Naive thymus-derived CD8-positive, alpha-beta T cell (primary cell): ENCODE measurements around the gene NCKAP5. TPM values are rescaled to one million over a fixed set of nuclear protein-coding genes. Genes with fewer than 3 reads are reported as not detected.

Source experiments
- ATAC-seq, 2 donors: fragments of 150-1000 bp; cut with Tn5 transposase in 1 of 2; sonication (Bioruptor Pico), chemical (Tn5 transposase) in 1 of 2; 1 replicate in 1 of 2; 2 replicates in 1 of 2; pipeline ENCODE4 v1.10.0; 2021; ENCODE audit warnings: mild to moderate bottlenecking in 2 of 2, moderate library complexity in 2 of 2
- POLR2A ChIA-PET: fragments of 350-600 bp; sonication (Branson Sonifier 250); formaldehyde crosslinking; loops from one replicate; lab custom pipeline; 2021; ENCODE audit warnings: antibody characterized with exemption; lab: Charles Lee
- DNase-seq, 10 donors: peaks; one replicate each; pipeline versions ENCODE4 v3.0.0 to v3.0.0-alpha.2; 2020 to 2022
- H3K27ac Mint-ChIP-seq, 10 donors: one replicate each; pipeline ENCODE4 v1.8.0; 2020 to 2022; ENCODE audit warnings: mild to moderate bottlenecking in 10 of 10, mixed read lengths in 10 of 10, moderate library complexity in 4 of 10, inconsistent platforms in 1 of 10
- H3K27me3 Mint-ChIP-seq, 5 donors: one replicate each; pipeline ENCODE4 v1.8.0; 2021 to 2022; ENCODE audit warnings: mixed read lengths in 5 of 5
- H3K36me3 Mint-ChIP-seq, 3 donors: one replicate each; pipeline ENCODE4 v1.8.0; 2020 to 2022; ENCODE audit warnings: mixed read lengths in 3 of 3, mild to moderate bottlenecking in 2 of 3, inconsistent platforms in 1 of 3
- H3K4me1 Mint-ChIP-seq, 4 donors: one replicate each; pipeline ENCODE4 v1.8.0; 2021 to 2022; ENCODE audit warnings: mixed read lengths in 4 of 4
- H3K4me3 Mint-ChIP-seq, 10 donors: one replicate each; pipeline ENCODE4 v1.8.0; 2020 to 2022; ENCODE audit warnings: mild to moderate bottlenecking in 10 of 10, mixed read lengths in 10 of 10, moderate library complexity in 6 of 10, inconsistent platforms in 1 of 10
- H3K9me3 Mint-ChIP-seq, 9 donors: one replicate each; pipeline ENCODE4 v1.8.0; 2020 to 2022; ENCODE audit warnings: mixed read lengths in 9 of 9, mild to moderate bottlenecking in 3 of 9, inconsistent platforms in 1 of 9, moderate library complexity in 1 of 9
- polyA plus RNA-seq, 3 donors: library from polyadenylated mRNA; unstranded; fragments of 300-500 nt; fragmentation: Illumina TruSeq; gene quantifications; one replicate each; pipeline ENCODE4 v1.2.3, GENCODE V29; 2021
- total RNA-seq, 8 experiments: library from RNA in 2 of 8; stranded (reverse) in 2 of 8; gene quantifications; one replicate each; pipeline ENCODE4 v1.2.3 and lab custom pipeline; 2021 to 2026

Gene NCKAP5
- total and polyA plus RNA-seq, 5 experiments from 2014 or later = not detected

GRCh38 chr2:133433455-133434451 lies 134.5 kb downstream of the NCKAP5 start:
- no peak overlapping the region for H3K27ac Mint-ChIP-seq
- no peak for ATAC-seq

DNA sequence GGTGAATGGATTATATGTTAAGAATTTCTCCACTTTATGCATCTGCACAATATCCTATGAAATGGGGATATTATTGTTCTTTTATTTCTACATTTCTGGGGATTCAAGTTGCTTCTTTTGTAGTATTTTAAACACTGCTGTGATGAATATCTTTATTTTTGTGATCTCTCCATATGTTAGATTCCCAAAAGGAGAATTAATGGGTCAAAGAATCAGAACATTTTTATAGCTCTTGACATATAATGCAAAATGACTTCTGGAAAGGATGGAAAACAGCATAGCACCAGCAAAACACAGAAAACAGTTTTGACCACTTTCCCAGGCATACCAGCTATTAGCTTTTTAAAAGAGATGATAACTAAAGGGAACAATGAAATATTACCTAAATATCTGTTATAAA lies 135.5 kb downstream of the NCKAP5 start:
- ATAC-seq (no peak), DNase-seq (no peak)
- Mint-ChIP-seq H3K36me3 (no peaks in the 10 kb centered on the region), H3K27me3 (peaks cover 0 to 12% (median 3%) of the 10 kb centered on the region in 5 donors), H3K27ac (no peak overlapping the region), H3K9me3 (peaks cover 0 to 28% (median 4%) of the 10 kb centered on the region in 9 donors), H3K4me1 (no peaks in the 10 kb centered on the region), H3K4me3 (no peak overlapping the region)
- POLR2A ChIA-PET = no interaction called here

More at GRCh38 chr2:133433455-133434451, 134.5 kb downstream of the NCKAP5 start:
- Mint-ChIP-seq H3K4me3 (no peak overlapping the region), H3K27me3 (peaks cover 0 to 12% (median 3%) of the 10 kb centered on the region in 5 donors), H3K36me3 (no peaks in the 10 kb centered on the region), H3K9me3 (peaks cover 0 to 28% (median 4%) of the 10 kb centered on the region in 9 donors), H3K4me1 (no peaks in the 10 kb centered on the region)
- POLR2A ChIA-PET = no interaction called here
- no peak for DNase-seq

- POLR2A ChIA-PET = no interaction called here
- H3K27ac Mint-ChIP-seq = no peak overlapping the region
- H3K27me3 Mint-ChIP-seq = peaks cover 0 to 8% (median under 1%) of the 10 kb centered on the region in 5 donors
- ATAC-seq (no peak), DNase-seq (no peak)
- peaks cover 0 to 23% (median 4%) of the 10 kb centered on the region in 9 donors for H3K9me3 Mint-ChIP-seq
- H3K4me1 Mint-ChIP-seq = no peaks in the 10 kb centered on the region
- no peaks in the 10 kb centered on the region for H3K36me3 Mint-ChIP-seq
- no peak overlapping the region for H3K4me3 Mint-ChIP-seq
Observed at GRCh38 chr2:133431289-133431688, 137.0 kb downstream of the NCKAP5 start.

- Mint-ChIP-seq H3K27ac (no peak overlapping the region), H3K4me1 (peaks cover 0 to 2% (median 0%) of the 10 kb centered on the region in 4 donors), H3K36me3 (no peaks in the 10 kb centered on the region), H3K9me3 (peaks cover 0 to 12% (median 4%) of the 10 kb centered on the region in 9 donors), H3K27me3 (peaks cover 0 to 9% (median 0%) of the 10 kb centered on the region in 5 donors), H3K4me3 (no peak overlapping the region)
- no peak for DNase-seq
- POLR2A ChIA-PET = no interaction called here
- ATAC-seq = no peak
Observed at GRCh38 chr2:133426791-133427190, 141.5 kb downstream of the NCKAP5 start.

DNA sequence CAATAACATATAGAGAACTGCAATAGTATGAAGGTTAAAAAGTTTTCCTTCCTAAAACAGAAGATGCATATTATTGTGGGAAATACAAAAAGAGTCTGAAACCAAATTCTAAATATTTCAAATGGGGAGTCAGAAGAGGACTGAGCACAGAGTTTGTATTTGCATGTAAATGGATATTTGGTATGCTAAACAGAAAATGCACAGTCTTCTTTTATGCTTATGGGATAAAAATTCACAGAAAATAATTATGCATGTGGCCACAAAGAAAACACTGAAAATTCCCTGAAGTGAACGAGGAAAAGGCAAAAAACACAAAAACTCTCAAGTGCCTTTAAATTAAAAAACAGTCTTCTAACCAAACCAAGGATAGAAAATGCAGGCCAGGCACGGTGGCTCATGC lies 142.7 kb downstream of the NCKAP5 start:
- POLR2A ChIA-PET = no interaction called here
- peaks cover 0 to 2% (median 0%) of the 10 kb centered on the region in 4 donors for H3K4me1 Mint-ChIP-seq
- no peak overlapping the region for H3K4me3 Mint-ChIP-seq
- DNase-seq = no peak
- H3K9me3 Mint-ChIP-seq = peaks cover 0 to 11% (median 4%) of the 10 kb centered on the region in 9 donors
- no peaks in the 10 kb centered on the region for H3K36me3 Mint-ChIP-seq
- ATAC-seq = no peak
- H3K27me3 Mint-ChIP-seq = peaks cover 0 to 9% (median 0%) of the 10 kb centered on the region in 5 donors
- no peak overlapping the region for H3K27ac Mint-ChIP-seq

DNA sequence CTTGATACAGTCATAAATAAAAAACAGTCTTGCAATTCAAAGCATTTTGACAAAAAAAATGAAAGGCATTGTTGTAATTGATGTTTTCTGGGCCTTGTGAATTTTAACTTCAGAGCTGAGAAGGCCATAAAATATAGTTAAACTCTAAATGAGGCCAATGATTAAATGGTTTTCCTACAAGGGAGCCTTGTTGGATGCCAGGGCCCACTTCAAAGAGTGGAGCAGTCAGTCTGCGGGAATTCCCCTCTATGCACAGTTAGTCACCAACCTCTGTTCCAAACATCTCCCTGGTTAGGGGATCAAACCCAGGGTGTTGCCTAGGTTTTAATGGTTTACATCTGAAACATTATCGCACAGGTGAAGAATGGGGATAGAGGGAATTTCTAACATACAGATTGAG lies 143.4 kb downstream of the NCKAP5 start:
- peaks cover 0 to 6% (median 0%) of the 10 kb centered on the region in 5 donors for H3K27me3 Mint-ChIP-seq
- H3K4me1 Mint-ChIP-seq = peaks cover 0 to 2% (median 0%) of the 10 kb centered on the region in 4 donors
- no peak overlapping the region for H3K27ac Mint-ChIP-seq
- H3K4me3 Mint-ChIP-seq = no peak overlapping the region
- no peak for ATAC-seq
- peaks cover 0 to 8% (median 0%) of the 10 kb centered on the region in 9 donors for H3K9me3 Mint-ChIP-seq
- DNase-seq = no peak
- H3K36me3 Mint-ChIP-seq = no peaks in the 10 kb centered on the region
- POLR2A ChIA-PET = no interaction called here

DNA sequence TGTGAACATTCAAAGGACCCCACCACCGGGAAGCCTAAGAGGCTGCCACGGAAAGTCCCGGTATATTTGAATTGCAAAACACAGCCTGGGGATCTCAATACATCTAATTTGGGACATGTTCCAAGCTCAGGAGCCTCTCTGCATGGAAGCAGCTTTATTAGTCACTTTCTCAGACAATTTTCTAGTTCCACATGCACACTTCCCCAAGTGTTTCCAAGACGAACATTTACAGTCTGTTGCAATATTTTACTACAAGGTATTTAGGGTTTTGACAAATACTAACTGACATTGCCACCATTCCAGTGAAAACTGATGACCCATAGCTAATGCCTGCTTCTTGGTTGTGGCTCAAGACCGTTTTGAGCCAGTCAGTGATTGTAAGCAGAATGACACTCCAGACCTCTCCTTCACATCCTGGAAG lies 145.3 kb downstream of the NCKAP5 start:
- no peak for DNase-seq
- H3K27ac Mint-ChIP-seq = no peak overlapping the region
- POLR2A ChIA-PET = no interaction called here
- no peak overlapping the region for H3K4me3 Mint-ChIP-seq
- H3K27me3 Mint-ChIP-seq = peaks cover 0 to 9% (median 0%) of the 10 kb centered on the region in 5 donors
- no peak for ATAC-seq
- no peaks in the 10 kb centered on the region for H3K9me3 Mint-ChIP-seq
- H3K36me3 Mint-ChIP-seq = no peaks in the 10 kb centered on the region
- H3K4me1 Mint-ChIP-seq = peaks cover 0 to 2% (median 0%) of the 10 kb centered on the region in 4 donors

- no peak overlapping the region for H3K4me3 Mint-ChIP-seq
- no peak overlapping the region for H3K27ac Mint-ChIP-seq
- POLR2A ChIA-PET = no interaction called here
- no peak for DNase-seq
- H3K4me1 Mint-ChIP-seq = peaks cover 0 to 2% (median 0%) of the 10 kb centered on the region in 4 donors
- H3K36me3 Mint-ChIP-seq = no peaks in the 10 kb centered on the region
- peaks cover 0 to 13% (median 0%) of the 10 kb centered on the region in 5 donors for H3K27me3 Mint-ChIP-seq
- ATAC-seq = no peak
- no peaks in the 10 kb centered on the region for H3K9me3 Mint-ChIP-seq
Observed at GRCh38 chr2:133421516-133422324, 146.5 kb downstream of the NCKAP5 start.

GRCh38 chr2:133420788-133421187 lies 147.5 kb downstream of the NCKAP5 start:
- Mint-ChIP-seq H3K9me3 (no peaks in the 10 kb centered on the region), H3K27me3 (peaks cover 0 to 13% (median 0%) of the 10 kb centered on the region in 5 donors), H3K4me1 (peaks cover 0 to 2% (median 0%) of the 10 kb centered on the region in 4 donors), H3K27ac (no peak overlapping the region), H3K4me3 (no peak overlapping the region), H3K36me3 (no peaks in the 10 kb centered on the region)
- POLR2A ChIA-PET = no interaction called here
- no peak for ATAC-seq
- DNase-seq = no peak

DNA sequence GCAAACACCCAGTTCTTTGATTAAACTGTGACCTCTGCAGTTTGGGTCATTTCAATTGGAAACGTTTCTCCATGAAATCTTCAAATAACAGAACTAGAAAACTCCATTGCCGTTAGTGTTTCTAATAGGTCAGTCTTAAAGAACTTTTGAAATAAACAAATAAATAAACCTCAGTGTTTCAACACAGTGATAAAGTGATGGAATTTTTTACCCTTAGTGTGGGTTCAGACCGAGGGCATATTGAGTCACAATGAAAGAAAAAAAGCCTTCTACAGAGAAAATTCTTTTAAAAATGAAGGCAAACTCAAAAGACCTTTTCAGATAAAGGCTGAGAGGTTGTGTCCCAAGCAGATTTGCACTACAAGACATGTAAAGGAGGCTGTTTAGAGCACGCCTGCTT lies 149.6 kb downstream of the NCKAP5 start:
- no peak for DNase-seq
- Mint-ChIP-seq H3K9me3 (no peaks in the 10 kb centered on the region), H3K4me3 (no peak overlapping the region), H3K27ac (no peak overlapping the region), H3K27me3 (peaks cover 0 to 6% (median 0%) of the 10 kb centered on the region in 5 donors), H3K36me3 (no peaks in the 10 kb centered on the region), H3K4me1 (no peaks in the 10 kb centered on the region)
- ATAC-seq = no peak
- POLR2A ChIA-PET = no interaction called here

DNA sequence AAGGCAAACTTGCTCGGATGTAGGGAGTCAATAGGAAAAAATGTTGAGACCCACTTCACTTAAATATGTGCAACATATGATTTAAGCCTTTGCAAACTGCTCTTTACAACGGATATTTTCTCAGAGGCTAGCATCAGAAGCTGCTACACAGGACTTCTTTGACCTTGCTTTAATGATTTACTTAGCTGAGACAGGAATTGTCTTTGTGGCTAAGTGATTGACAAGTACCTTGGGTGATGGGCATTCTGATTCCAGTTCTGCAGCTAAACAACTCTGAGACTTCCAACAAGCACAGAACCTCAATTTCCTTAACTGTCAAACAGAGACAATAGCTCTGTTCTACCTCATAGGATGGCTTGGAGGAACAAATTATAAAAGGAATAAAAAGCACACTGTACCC lies 150.2 kb downstream of the NCKAP5 start:
- Mint-ChIP-seq H3K4me1 (no peaks in the 10 kb centered on the region), H3K4me3 (no peak overlapping the region)

DNA sequence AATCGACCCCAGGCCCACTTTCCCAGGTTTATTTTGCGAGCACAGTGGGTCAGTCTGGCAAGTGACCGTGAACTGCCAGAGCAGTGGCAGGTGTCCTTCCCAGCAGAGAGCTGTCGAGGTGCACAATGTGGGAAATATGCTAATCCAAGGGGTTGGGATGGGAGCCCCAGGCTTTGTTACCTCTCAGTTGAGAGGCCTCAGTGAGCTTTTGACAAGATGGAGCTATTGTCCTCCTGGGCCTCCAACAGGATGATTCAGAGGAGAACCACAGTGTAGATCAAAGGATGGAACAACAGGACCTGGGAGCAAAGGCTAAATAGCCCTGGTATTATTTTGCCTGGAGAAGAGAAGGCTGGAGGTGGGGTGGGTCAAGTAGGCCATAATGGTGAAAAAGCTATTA lies 150.8 kb downstream of the NCKAP5 start:
- H3K4me1 Mint-ChIP-seq = no peaks in the 10 kb centered on the region
- ATAC-seq (no peak), DNase-seq (no peak)
- POLR2A ChIA-PET = no interaction called here
- H3K4me3 Mint-ChIP-seq = no peak overlapping the region
- no peaks in the 10 kb centered on the region for H3K9me3 Mint-ChIP-seq
- H3K27me3 Mint-ChIP-seq = peaks cover 0 to 6% (median 0%) of the 10 kb centered on the region in 5 donors
- no peaks in the 10 kb centered on the region for H3K36me3 Mint-ChIP-seq
- H3K27ac Mint-ChIP-seq = peak overlapping the region in 1 of 10 donors; percentile 61

More for the DNA sequence above, 150.2 kb downstream of the NCKAP5 start:
- Mint-ChIP-seq H3K9me3 (no peaks in the 10 kb centered on the region), H3K27me3 (peaks cover 0 to 6% (median 0%) of the 10 kb centered on the region in 5 donors), H3K27ac (no peak overlapping the region), H3K36me3 (no peaks in the 10 kb centered on the region)
- POLR2A ChIA-PET = no interaction called here
- no peak for DNase-seq
- no peak for ATAC-seq
